HG03135 (cell line): ENCODE measurements around the gene METTL21C.

Experiments
- ATAC-seq: cut with Tn5 transposase; IDR thresholded peaks from one replicate; pipeline ENCODE4 v1.9.1; 2021; ENCODE audit warnings: mild to moderate bottlenecking, moderate library complexity; ENCODE audit not compliant: unreplicated experiment

METTL21C gene

GRCh38 chr13:102694937-102695336, at the start of gene METTL21C:
METTL21C (minus strand) TSS chr13:102695044; CDS start chr13:102694498, 546 bp downstream.
- ATAC-seq, result no peak

GRCh38 chr13:102742506-102742905, 47.7 kb upstream of the METTL21C start:
- ATAC-seq, result no peak

- no peak for ATAC-seq
Measured at GRCh38 chr13:102742101-102742500, 47.3 kb upstream of the METTL21C start.

GRCh38 chr13:102729560-102730270, 34.9 kb upstream of the METTL21C start:
- ATAC-seq, result no peak

DNA sequence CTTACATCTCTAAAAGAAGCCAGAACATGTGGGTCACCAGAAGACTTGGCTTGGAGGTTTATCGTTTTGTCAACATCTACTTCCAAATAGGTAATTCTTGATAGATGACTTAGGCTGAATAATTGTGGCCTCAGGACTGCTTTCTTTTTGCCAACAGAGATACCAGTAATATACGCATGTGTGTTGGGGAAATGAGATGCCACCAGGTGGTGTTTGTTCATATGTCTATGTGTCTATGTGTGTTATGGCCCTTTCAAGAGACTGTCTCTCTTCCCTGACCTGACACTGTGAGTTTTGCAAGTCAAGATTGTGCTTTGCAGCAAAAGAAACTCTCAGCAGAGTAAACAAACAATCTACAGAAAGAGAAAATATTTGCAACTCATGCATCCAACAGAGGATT, 31.6 kb upstream of the METTL21C start:
- no peak for ATAC-seq

- peak; percentile 62 for ATAC-seq
Measured at GRCh38 chr13:102724923-102725322, 30.1 kb upstream of the METTL21C start.

DNA sequence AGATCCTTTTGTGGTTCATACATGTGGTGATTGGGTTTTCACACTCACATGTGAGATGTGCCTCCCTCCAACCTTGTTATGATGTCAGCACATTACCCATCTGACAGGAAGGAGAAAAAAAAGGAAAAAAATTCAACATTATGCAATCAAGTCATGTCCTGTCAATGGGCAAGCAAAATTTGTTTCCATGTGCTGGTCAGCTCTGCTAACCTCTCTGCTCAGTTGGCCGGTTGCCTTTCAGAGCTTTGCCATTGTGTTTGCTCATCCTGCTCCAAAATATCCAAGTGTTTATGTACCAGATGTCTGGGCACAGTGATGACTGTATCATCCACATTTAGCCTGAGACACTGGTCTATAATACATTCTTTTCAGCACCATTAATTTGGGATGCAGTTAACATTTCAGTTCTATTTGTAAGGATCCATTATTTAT, 27.0 kb upstream of the METTL21C start:
- no peak for ATAC-seq

- ATAC-seq, result no peak
Measured at GRCh38 chr13:102718746-102719145, 23.9 kb upstream of the METTL21C start.

- no peak for ATAC-seq
Measured at GRCh38 chr13:102715447-102715846, 20.6 kb upstream of the METTL21C start.

DNA sequence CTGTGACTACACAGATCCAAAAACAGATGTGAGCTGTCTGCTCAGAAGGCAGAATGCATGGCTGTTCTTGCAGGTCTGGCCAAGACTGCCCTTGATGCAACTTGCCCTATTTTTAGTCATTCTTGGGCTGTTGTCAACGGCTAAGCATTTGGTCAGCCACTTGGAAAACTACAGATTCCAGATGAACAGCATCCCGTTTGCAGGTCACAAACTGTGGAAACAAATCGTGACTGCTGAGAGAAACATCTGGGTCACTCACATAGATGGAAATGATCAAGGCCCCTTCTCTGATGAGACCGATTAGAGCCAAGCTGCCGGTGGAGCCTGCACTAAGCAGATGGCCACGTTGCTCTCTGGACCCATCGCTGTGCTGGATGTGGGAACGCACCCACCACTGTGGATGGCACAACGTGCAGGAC, 15.4 kb upstream of the METTL21C start:
- no peak for ATAC-seq

DNA sequence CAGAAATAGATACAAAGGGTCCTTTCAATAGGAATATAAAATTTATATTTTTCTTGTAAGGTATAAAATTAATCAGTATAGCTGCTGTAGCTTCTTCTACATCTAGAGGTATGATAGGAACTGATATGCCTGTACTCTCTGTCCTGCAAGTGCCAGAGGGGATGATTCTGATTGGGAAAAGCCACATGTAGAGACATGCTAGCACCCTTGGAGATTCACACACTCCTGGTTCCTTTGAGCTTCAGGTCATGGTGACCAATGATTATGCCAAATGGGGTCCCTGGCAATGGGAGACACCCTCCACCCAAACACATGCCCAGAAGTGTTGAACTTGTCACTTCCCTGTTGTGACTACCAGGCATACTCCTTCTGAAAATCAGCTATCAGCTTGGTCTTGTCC, 14.7 kb upstream of the METTL21C start:
- ATAC-seq, result no peak

GRCh38 chr13:102708991-102709390, 14.1 kb upstream of the METTL21C start:
- ATAC-seq, result no peak

DNA sequence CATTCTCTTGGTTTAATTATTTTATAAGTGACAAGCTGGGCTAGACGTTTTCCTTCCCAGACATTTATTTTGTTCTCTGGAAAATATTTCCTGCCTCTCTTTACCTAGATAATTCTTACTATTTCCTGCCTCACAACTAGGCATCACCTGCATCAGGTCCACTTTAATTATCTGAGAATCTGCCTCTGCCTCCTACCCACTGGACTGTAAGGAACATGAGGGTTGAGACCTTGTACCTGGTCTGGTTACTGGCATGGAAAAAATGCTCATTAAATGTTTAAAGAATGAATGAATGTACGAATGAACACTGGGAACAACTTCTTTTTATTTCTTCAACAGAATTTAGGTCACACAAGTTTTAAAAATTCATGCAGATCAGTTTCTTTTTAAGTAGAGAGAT, 13.4 kb upstream of the METTL21C start:
- no peak for ATAC-seq

- no peak for ATAC-seq
Measured at GRCh38 chr13:102707467-102707866, 12.6 kb upstream of the METTL21C start.

DNA sequence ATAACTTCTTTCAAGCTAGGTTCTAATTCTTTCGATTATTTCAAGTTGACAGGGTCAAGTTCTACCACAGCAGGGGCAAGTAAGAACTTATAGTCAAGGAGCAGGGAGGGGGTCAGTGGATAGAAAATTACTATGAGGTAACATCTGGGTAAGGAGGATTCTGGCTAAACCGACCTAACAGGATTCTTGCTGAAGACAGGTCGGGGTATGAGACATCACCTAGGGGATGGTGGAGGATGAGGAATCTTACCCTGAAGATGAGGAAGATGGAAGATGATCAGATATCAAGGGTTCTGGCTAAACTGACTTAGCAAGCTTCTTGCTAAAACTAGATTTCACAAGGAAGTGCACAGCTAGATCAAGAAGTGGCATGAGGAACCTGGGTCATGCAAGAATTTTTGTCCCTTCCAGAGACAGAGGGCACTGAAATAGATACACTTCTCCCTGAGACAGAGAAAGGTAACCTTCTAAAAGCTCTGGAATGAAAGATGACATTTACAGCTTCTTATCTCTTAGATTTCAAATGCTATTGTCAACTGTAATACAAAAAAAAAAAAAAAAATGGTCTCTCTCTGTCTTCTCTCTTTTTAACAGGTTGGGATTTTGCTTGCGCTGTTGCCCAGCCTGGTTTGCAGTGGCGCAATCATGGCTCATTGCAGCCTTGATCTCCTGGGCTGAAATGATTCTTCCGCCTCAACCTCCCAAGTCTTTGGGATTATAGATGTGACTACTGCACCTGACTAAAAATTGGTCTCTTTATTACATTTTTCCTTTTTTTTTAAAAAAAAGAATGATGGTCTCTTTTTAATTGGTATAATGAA, 9.6 kb upstream of the METTL21C start:
- ATAC-seq, result no peak

GRCh38 chr13:102703726-102704035, 8.8 kb upstream of the METTL21C start:
- no peak for ATAC-seq

GRCh38 chr13:102702965-102703725, 8.3 kb upstream of the METTL21C start:
- no peak for ATAC-seq

DNA sequence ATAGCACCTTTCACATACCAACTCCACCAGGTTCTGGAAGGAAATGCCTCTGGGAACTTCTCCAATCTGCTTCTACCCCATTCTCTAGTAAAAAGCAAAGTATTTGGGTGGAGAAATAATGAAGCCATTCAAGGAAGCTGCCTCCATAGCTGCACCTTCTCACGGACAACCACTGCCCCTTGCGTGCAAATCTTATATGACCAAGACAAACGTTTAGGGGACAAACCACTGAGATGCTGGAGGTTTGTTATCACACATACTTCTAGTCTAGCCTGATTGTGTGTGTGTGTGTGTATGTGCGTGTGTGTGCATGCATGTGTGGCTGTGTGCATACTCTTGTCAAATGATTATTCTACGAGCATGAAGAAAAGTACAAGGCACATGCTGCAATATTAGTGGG, 6.5 kb upstream of the METTL21C start:
- no peak for ATAC-seq

DNA sequence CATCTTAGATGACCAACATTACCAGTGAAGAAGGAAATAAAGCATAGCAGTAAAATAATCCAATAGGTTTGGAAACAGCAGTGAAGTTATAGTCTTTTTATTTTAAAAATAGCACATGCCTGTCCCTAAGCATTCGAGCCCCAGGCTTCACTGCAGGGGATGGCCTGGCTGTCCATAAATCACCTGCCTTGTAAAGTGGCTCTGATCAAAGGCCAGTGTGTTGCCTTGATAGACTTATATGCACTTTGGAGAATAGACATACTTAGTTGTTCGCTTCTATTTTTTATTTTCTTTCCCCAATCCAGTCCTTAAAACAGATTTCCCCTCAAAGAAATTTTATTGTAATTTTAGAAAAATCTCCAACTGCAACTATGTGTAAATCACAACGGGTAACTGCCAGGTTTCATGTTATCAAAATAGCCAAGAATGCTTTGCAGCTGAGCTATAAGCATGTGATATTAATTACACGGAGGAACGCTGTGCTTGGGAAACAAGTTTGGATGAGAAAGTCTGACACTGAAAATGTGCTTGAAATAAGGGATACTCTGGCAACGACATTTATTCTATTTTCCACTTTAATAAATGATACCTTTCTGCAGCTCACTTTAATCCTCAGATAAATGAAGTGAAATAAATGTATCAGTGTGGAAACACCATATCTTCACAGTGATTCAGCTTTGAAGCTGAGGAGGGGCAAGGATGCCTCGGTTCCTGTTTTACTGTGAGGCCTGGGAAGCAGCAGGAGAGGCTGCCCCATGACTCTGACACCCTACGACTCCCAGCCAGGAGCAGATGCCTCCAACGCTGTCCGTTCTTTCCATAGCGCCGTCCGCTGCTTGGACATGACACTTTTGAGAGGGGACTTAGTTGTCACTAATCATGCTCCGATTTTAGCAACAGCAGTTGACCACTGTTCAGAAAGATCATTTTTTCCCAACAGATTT, 5.5 kb upstream of the METTL21C start:
- no peak for ATAC-seq

GRCh38 chr13:102699504-102699903, 4.7 kb upstream of the METTL21C start:
- ATAC-seq, result no peak

- ATAC-seq, result no peak
Measured at GRCh38 chr13:102698649-102698980, 3.8 kb upstream of the METTL21C start.
